ENCODE measurements around the gene UPF2. TPM values are rescaled to one million over a fixed set of nuclear protein-coding genes. Genes with fewer than 3 reads are reported as not detected.

The UPF2 gene
- total and polyA plus RNA-seq, 2 of the 13 experiments (the other 11 are each of a cell fraction or from before 2014, with no cell fraction given): 6.2 to 14.5 TPM

DNA sequence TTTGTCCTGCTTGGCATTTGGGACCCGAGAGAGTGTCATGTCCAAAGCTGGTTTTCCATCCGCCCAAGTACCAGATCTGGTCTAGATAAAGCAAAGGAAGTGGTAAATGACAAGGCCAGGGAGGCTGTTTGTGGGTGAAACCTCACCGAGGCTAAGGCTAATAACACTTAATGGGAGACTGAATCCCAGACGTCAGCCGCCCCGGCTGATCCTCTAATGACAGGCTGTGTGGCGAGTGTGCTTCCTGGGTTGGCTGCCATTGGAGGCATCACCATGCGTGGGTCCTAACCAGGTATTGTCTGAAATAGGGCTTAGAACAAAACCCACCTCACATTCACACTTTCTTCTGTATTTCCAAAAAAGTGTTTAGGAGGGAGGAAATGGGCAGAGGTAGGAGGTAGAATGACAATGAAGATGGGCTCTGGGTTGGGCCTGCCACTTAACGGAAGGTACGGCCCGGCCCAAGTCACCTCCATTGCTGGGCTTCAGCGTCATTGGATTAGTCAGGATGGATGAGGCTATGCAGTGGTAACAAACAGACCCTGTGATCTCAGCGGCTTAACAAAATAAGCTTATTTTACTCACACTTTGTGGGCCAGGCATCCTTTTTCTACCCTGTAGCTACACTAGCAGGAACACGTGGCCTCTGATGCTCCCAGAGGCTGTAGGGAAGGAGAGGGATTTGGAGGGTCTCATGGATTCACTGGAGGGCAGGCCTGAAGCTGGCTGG, 159.8 kb downstream of the UPF2 start:
- Histone ChIP-seq H3K36me3 (replicated peaks in 1 of 2; ENCODE audit: control insufficient read depth in 1 of 2, insufficient read depth in 2 of 2, low read length in 2 of 2) (no peaks in the 10 kb centered on the region), H3K27ac (ENCODE audit: extremely low read length, insufficient read depth, low read length) (no peak overlapping the region), H3K79me2 (ENCODE audit: insufficient read depth, low read length) (no peaks in the 10 kb centered on the region), H4K20me1 (ENCODE audit: insufficient read depth, low read length) (no peaks in the 10 kb centered on the region), H3K4me3 (replicated peaks in 1 of 3; ENCODE audit: insufficient read depth in 1 of 3, low read depth in 2 of 3, low read length in 3 of 3) (no peak overlapping the region), H3K27me3 (ENCODE audit: control insufficient read depth in 1 of 2, insufficient read depth in 2 of 2, low read length in 2 of 2) (0 out of 5 replicates have a peak, but pooled peaks cover 0 to 2% of the 10 kb centered on the region in 2 experiments), H3K9me3 (ENCODE audit: low read length) (no peaks in the 10 kb centered on the region), H3K9ac (ENCODE audit: insufficient read depth, low read depth, low read length) (no peak overlapping the region), H2AFZ (ENCODE audit: low read length) (no peak overlapping the region), H3K4me1 (ENCODE audit: insufficient read depth, low read length) (peaks cover 59% of the 10 kb centered on the region), H3K4me2 (ENCODE audit: low read depth, low read length) (no peak overlapping the region)
- DNase-seq (ENCODE audit: low spot score) (no peak), FAIRE-seq (no peak), ATAC-seq (no peak)
- TF ChIP-seq, protein P1, sequence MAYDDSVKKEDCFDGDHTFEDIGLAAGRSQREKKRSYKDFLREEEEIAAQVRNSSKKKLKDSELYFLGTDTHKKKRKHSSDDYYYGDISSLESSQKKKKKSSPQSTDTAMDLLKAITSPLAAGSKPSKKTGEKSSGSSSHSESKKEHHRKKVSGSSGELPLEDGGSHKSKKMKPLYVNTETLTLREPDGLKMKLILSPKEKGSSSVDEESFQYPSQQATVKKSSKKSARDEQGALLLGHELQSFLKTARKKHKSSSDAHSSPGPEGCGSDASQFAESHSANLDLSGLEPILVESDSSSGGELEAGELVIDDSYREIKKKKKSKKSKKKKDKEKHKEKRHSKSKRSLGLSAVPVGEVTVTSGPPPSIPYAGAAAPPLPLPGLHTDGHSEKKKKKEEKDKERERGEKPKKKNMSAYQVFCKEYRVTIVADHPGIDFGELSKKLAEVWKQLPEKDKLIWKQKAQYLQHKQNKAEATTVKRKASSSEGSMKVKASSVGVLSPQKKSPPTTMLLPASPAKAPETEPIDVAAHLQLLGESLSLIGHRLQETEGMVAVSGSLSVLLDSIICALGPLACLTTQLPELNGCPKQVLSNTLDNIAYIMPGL (CRISPR knock-in tag; IDR thresholded peaks at IDR 0.05; ENCODE audit: borderline replicate concordance in 1 of 2, low read depth in 1 of 2): no peak
- no peak for TF ChIP-seq ZSCAN12 (CRISPR knock-in tag; IDR thresholded peaks at IDR 0.05)
- no peak for TF ChIP-seq PRMT3 (CRISPR knock-in tag; IDR thresholded peaks at IDR 0.05; ENCODE audit: borderline replicate concordance, low read depth)
- TF ChIP-seq ZNF12 (CRISPR knock-in tag; IDR thresholded peaks at IDR 0.05): peak; percentile 86
- TF ChIP-seq ASH2L (IDR thresholded peaks at IDR 0.05; ENCODE audit: insufficient read length, low read depth, low read length): no peak
- intact Hi-C loops (cut with micrococcal nuclease; ENCODE audit: unreplicated experiment): no loop called here
- WGBS (ENCODE audit: low lambda C conversion rate): 95% methylated on average over 10 of the region's 14 CpGs
- ChIA-PET POLR2A (no interaction called here), CTCF (ENCODE audit: low intra/inter-chr PET ratio, low total read pairs) (no interaction called here)
- in situ Hi-C loops (cut with HindIII; ENCODE audit: extremely low pct_ligation_motif_present, low pct_unique_long_range_greater_than_20kb): no loop called here
- no TSS peak for BruUV-seq (replicated peaks)
